UCSD-AML1 (cell line): ENCODE results near the gene WDFY3.

Experiments
- DNase-seq: peaks from one replicate; lab custom pipeline; 2025; ENCODE audit not compliant: unreplicated experiment; lab: John Stamatoyannopoulos, UW

The WDFY3 gene

DNA sequence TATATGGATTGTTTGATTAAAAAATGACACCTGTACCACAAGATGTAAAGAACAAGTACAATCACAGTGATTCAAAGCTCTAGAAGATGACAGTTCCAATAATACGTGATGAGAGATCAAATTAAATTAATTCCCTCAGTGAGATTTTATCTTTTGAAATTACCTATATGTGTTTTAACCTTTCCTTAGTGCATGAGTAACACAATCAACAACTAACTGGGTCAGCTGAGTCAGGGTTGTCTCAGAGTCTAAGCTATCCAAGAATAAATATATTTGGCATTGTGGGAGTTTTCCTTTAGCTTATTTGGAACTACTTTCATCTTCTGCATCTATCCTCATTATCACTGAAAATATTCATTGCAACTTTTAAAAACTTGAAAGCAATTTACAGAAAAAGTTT, 162.8 kb downstream of the WDFY3 start:
- no peak for DNase-seq

- DNase-seq, result no peak
Observed at GRCh38 chr4:84803116-84803515, 163.4 kb downstream of the WDFY3 start.

GRCh38 chr4:84800256-84800655, 166.2 kb downstream of the WDFY3 start:
- DNase-seq, result no peak

GRCh38 chr4:84799318-84799717, 167.2 kb downstream of the WDFY3 start:
- DNase-seq, result no peak

GRCh38 chr4:84796394-84796793, 170.1 kb downstream of the WDFY3 start:
- DNase-seq, result no peak

DNA sequence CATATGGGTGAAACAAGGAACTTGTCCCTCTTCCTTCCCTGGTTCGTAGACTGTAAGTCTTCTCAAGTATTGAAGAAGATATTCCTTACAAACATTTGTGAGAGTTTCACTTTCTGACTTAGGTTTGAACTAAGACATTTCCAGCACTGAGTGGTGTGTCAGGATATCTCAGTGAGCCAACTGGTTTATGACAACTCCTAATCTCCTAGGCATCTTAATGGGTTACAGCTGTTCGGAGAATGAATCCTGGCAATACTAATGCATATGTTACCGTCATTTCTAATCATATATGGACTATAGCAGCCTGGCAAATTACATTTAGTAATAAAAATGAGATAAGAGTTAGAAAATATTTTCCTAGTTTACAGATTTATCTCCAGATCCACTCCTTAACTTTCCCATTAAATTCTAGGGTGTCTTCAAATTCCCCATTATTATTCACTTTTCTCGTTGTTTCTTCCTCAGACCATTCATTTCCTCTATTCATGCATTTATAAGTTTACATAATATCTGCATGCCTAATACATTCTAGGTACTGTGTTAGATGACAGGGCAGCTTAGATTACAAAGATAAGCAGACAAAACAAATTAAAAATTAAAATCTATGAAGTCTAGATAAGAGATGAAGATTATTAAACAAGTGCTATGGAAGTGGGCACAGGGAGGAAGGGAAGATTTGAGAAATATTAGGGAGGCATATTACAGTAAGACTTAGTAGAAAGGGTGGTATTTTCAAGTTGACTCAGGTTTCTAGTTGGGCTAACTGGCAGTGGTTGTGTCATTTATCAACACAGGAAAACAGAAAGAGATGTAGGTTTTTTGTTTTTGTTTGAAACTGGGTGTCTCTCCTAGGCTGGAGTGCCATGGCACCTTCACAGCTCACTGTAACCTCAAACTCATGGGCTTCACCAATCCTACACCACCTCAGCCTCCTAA, 173.9 kb downstream of the WDFY3 start:
- DNase-seq, result no peak

DNA sequence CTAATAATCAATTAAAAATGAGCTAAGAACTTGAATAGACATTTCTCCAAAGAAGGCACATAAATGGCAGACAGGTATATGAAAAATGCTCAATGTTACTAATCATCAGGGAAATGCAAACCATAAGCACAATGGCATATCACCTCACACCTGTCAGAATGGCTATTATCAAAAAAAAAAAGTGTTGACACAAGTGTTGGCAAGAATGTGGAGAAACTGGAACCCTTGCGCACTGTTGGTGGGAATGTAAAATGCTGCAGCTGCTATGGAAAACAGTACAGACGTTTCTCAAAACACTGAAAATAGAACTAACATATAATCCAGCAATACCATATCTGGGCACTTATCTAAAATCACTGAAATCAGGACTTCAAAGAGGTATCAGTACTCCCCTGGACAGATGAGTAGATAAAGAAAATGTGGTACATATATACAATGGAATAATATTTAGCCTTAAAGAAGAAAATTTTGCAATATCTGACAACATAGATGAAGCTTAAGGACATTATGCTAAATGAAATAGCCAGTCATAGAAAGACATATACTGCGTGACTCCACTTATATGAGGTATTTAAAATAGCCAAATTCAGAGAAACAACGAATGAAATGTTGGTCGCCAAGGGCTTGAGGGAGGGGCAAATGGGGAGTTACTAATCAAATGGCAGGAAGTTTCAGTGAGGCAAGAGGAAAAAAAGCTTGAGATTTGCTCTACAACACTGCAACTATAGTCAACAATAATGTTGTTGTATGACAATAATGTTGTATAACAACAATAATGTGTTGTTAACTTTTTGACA, 175.5 kb downstream of the WDFY3 start:
- no peak for DNase-seq

DNA sequence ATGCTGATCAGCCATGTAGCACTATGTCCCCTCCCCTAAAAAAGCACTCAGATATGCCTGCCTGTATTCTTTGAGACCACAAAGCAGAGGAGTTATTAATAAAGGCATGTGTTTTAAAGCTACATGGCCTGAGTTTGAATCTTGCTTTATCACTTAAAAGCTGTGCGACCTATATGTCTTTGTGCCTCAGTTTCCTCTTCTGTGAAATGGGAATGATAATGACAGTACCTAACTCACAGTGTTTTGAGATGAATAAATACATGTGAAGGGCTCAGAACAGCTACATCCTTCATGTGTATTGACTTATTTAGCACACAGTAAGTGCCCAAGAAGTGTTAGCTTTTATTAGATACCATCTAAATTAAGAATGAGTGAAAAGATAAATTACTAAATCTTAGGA, 180.0 kb downstream of the WDFY3 start:
- DNase-seq, result no peak

- DNase-seq, result no peak
Observed at GRCh38 chr4:84782517-84782916, 184.0 kb downstream of the WDFY3 start.

- no peak for DNase-seq
Observed at GRCh38 chr4:84780719-84781118, 185.8 kb downstream of the WDFY3 start.

GRCh38 chr4:84778041-84778440, 188.4 kb downstream of the WDFY3 start:
- no peak for DNase-seq

GRCh38 chr4:84767168-84767567, 199.3 kb downstream of the WDFY3 start:
- no peak for DNase-seq

GRCh38 chr4:84753321-84753972, 213.0 kb downstream of the WDFY3 start:
- no peak for DNase-seq

DNA sequence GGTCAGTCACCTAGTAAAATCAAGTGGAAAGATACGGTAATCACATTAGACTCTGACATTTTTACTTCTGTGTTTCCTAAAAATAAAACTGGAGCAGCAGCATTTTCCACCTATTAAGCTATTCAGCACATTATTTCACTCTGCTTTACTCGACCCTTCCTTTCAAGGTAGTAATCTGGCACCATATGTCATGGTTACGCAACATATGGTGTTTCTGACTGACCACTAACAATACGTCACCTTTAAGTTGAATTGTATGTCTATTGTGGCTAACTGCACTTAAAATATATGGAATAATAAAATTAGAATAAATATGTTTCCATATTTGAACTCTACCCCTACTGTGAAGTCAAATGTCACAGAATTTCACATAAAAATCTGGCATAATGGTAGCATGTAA, 214.8 kb downstream of the WDFY3 start:
- DNase-seq, result no peak

- no peak for DNase-seq
Observed at GRCh38 chr4:84750960-84751283, 215.6 kb downstream of the WDFY3 start.

DNA sequence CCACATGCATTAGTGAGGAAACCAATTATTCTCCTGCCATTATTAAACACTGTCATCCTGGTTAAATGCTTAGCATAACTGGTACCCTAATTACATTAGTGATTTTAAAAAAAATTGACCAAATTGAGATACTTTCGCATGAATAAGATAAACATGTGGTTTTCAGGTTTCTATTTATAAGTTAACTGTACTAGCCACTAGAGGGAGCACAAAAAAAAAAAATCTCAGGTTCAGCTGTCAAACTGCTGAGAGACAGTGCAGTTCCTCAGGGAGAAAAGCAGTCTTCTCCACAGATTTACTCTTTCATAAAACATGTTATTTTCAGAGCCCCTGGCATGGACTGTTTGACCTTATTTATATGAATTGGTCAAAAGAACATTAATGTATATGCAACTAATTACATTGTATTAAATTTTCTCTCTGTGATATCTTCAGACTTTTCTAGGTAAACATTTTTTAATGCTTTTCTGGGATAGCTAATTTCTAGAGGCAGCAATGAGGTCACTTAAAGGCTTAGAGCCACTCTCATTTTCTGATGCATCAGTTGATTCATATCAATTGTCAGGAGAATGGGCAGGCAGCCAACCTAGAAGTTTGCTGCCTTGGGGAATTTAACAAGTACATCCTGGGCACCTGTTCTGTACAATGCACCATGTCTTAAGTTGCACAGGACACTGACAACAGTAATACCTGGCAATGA, 216.1 kb downstream of the WDFY3 start:
- DNase-seq, result no peak

DNA sequence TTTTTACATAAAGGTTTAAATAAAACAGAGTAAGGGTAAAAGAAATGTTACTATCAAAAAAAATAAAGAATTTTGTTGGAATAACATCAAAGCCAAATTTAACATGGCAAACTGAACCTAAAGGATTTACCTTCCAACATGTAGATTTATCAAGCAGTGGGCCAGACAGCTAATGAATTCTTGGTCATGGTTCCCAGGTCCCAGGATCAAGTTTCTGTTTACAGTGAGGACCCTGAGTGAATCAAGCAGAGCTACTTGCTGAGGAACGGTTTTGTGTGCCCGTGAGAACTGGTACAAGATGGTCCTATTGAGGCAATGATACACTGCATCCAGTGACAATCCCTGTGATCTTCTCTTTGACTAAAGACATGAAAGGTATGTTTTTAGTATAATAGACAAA, 226.4 kb downstream of the WDFY3 start:
- no peak for DNase-seq

DNA sequence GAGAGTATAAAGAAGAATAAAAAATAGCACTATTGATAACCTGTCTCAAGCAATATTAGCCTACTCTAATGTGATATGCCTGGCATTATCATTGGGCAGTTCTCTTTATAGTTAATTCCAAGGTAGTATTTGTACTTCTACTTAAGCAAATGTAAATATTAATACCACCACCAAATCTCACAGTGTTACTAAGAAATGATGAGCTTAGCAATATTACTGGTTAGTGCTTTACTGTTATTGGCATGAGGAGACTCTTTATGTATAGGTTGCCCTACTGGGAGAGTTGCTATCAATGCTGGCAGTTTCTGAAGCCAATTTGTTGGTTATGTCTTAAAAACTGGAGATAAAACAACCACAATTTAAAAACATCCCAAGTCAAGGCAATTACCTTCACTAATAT, 227.9 kb downstream of the WDFY3 start:
- no peak for DNase-seq

DNA sequence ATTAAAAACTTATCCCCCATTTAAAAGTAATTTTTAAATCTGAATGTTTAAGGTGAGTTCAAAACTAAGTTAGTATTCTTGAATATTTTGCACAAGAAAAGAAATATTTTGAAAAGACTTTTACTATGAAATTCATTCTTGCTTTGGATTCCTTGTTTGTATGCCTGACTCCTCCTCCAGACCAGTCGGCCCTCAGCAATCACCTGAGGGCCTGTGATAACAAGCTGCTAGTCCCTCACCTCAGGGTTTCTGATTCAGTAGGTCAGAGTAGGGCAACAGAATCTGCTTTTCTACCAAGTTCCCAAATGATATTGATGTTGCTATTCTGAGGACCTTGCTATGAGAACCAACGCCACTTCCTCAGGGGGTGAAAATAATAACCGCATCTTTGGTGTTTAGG, 228.8 kb downstream of the WDFY3 start:
- DNase-seq, result no peak

DNA sequence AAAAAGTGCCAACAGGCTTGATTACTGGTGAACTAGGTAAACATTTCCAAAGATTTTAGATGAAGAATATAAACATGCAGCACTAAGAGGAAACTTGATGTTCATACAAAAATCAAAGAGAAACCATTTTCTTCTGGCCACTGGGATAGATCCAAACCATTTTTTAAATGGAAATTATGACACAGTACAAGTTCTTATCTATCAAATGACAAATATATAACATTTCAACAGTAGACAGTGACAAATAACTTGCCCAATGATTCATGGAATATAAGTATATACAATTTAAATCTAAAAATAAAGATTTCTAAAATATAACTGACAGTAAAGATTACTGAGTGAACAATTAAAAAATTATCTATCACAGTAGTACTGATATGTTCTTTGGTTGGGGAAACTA, 232.5 kb downstream of the WDFY3 start:
- no peak for DNase-seq

DNA sequence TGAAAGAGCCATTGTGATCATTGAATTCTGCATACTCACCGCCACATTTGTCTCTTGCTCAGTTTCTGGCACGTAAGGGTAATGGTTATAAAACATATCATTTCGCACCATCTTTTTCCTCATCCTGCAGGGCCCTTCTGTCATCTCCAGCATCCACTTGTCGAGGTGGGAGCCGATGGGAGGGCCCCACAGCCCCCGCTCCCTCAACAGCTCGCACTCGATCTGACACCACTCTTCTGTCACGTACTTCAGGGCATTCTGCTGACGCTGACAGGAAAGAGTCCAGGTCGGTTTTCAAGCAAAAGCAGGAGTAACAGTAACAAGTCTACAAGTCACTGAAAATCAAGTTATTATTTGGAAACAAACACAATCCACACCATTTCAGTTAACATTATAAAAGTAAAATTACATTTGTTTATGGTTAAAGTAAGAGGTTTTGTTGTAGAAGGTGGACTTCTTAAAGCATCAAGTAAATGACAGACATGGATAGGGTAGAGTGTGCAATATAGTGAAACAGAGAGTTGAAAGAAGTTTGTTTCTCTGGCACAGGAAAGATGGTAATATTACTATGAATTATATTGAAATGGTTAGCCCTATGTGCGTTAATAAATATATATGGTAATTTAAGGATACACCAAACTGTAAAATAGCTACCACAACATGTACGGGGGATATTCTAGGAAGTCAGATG, 233.0 kb downstream of the WDFY3 start:
- DNase-seq, result no peak
